T-helper 17 cell (primary cell): ENCODE results near the gene FAM136A. TPM values are rescaled to one million over a fixed set of nuclear protein-coding genes. Genes with fewer than 3 reads are reported as not detected.
A peak's percentile ranks its signal among the peaks of the same experiment; 100 is the strongest.
"Not testable (repeated sequence)": the region's sequence is repeated elsewhere in the genome, so short reads cannot be mapped to it uniquely, and the experiment has no call there.

ENCODE experiments used
- ATAC-seq: fragments of 150-1000 bp; cut with Tn5 transposase; 2 replicates; pipeline ENCODE4 v1.10.0; 2021; ENCODE audit warnings: mild to moderate bottlenecking, moderate library complexity
- DNase-seq, 3 donors: peaks; one replicate each; pipeline versions ENCODE4 v3.0.0 to v3.0.0-alpha.2; 2020 to 2021
- H3K9me3 ChIP-seq: one replicate; pipeline ENCODE4 v1.7.0; 2013; ENCODE audit warnings: low read length, mild to moderate bottlenecking; ENCODE audit not compliant: control insufficient read depth, poor library complexity, severe bottlenecking
- H3K27ac Mint-ChIP-seq: one replicate; pipeline ENCODE4 v1.8.0; 2022; ENCODE audit warnings: mild to moderate bottlenecking, moderate library complexity, mixed read lengths
- H3K27me3 Mint-ChIP-seq: one replicate; pipeline ENCODE4 v1.8.0; 2022; ENCODE audit warnings: mixed read lengths
- H3K36me3 Mint-ChIP-seq: one replicate; pipeline ENCODE4 v1.8.0; 2022; ENCODE audit warnings: low read depth, mixed read lengths
- H3K4me1 Mint-ChIP-seq: one replicate; pipeline ENCODE4 v1.8.0; 2022; ENCODE audit warnings: mild to moderate bottlenecking, mixed read lengths
- H3K4me3 Mint-ChIP-seq: one replicate; pipeline ENCODE4 v1.8.0; 2022; ENCODE audit warnings: mild to moderate bottlenecking, moderate library complexity, mixed read lengths
- total RNA-seq, 4 donors: library from RNA in 2 of 4; stranded (reverse) in 2 of 4; gene quantifications; one replicate each; pipeline ENCODE4 v1.2.3 and lab custom pipeline; 2022 to 2026

The FAM136A gene
- total RNA-seq, 2 donors from 2014 or later = 15.5 to 30.6 TPM

DNA sequence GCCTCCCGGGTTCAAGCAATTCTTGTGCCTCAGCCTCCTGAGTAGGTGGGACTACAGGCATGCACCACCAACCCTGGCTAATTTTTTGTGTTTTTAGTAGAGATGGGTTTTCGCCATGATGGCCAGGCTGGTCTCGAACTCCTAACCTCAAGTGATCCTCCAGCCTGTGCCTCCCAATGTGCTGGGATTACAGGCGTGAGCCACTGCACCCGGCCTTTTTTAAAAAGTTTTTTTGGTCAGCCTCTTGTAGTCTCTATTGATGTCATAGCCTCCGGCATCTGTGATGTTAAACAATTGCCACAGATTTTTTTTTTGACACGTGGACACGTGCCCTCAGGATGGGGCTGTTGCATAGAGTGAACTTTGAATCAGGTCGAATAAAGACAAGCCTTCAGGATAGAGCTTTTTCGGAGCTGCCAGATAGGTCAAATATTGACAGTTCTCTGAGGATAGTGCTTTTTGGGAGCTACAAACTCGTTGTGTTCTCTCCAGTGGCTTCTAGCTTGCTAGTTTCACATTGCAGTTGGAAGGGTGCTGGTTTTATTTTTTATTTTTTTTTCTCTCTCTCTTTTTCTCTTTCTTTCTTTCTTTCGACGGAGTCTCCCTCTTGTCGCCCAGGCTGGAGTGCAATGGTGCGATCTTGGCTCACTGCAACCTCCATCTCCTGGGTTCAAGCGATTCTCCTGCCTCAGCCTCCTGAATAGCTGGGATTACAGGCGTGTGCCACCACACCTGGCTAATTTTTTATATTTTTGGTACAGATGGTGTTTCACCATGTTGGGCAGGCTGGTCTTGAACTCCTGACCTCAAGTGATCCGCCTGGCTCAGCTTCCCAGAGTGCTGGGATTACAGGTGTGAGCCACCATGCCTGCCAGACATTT, 32.2 kb downstream of the FAM136A start:
- Mint-ChIP-seq H3K4me1 (peaks cover 20% of the 10 kb centered on the region), H3K27ac (peak overlapping the region; percentile 57)
- not testable (repeated sequence) for DNase-seq, H3K36me3 Mint-ChIP-seq, ATAC-seq, H3K27me3 Mint-ChIP-seq, H3K4me3 Mint-ChIP-seq, H3K9me3 ChIP-seq

GRCh38 chr2:70266925-70267324, 34.9 kb downstream of the FAM136A start:
- not testable (repeated sequence) for H3K4me3 Mint-ChIP-seq, DNase-seq, H3K27me3 Mint-ChIP-seq, H3K27ac Mint-ChIP-seq, ATAC-seq, H3K9me3 ChIP-seq, H3K36me3 Mint-ChIP-seq
- H3K4me1 Mint-ChIP-seq = peaks cover 16% of the 10 kb centered on the region

- peaks cover 7% of the 10 kb centered on the region for H3K36me3 Mint-ChIP-seq
- H3K27me3 Mint-ChIP-seq = no peaks in the 10 kb centered on the region
- no peak overlapping the region for H3K4me3 Mint-ChIP-seq
- DNase-seq (no peak), ATAC-seq (no peak)
- H3K27ac Mint-ChIP-seq = peak overlapping the region; percentile 6
- H3K9me3 ChIP-seq = no peaks in the 10 kb centered on the region
- peaks cover 27% of the 10 kb centered on the region for H3K4me1 Mint-ChIP-seq
These were observed 40.4 kb downstream of the FAM136A start for GRCh38 chr2:70261501-70261900.

GRCh38 chr2:70258532-70258875, 43.4 kb downstream of the FAM136A start:
- Mint-ChIP-seq H3K36me3 (no peaks in the 10 kb centered on the region), H3K27me3 (no peaks in the 10 kb centered on the region), H3K27ac (peak overlapping the region; percentile 59), H3K4me1 (peaks cover 19% of the 10 kb centered on the region), H3K4me3 (peak overlapping the region; percentile 89)
- no peak for ATAC-seq
- H3K9me3 ChIP-seq = no peaks in the 10 kb centered on the region
- no peak for DNase-seq

DNA sequence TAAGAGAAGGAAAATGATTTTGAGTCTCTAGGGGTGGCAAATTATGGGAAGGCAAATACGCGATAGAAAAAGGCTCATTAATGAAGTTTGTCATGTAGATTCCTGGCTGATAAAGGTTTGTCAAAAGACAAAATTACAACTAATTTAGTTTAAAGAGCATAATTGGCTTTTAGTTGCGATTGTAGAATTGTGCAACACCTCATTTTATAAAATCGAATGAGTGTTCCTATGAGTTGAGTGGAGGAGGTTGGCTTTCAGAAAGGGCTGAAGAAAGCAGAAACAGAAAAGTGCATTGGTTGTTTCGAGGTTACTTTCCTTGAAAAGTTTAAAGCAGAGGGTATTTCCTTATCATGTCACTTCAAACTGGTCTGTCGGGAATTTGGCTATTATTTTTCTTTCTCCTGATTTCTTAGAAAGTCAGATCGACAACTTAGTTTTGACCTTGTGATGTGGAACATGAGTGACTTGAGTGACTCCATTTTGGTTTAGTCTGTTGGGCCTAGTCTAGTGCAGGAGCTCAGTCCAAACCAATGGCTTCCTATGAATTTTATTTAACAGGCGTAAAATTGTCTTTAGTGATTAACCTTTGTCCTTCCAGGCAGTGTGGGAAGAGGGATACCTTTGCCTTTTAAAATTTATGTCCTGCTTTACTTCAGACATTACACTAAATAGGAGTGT, 46.1 kb downstream of the FAM136A start:
- H3K4me1 Mint-ChIP-seq = peaks cover 7% of the 10 kb centered on the region
- no peak overlapping the region for H3K27ac Mint-ChIP-seq
- H3K36me3 Mint-ChIP-seq = no peaks in the 10 kb centered on the region
- no peaks in the 10 kb centered on the region for H3K27me3 Mint-ChIP-seq
- no peak overlapping the region for H3K4me3 Mint-ChIP-seq
- no peak for ATAC-seq
- DNase-seq = no peak
- no peaks in the 10 kb centered on the region for H3K9me3 ChIP-seq

GRCh38 chr2:70250434-70250833, 51.4 kb downstream of the FAM136A start:
- Mint-ChIP-seq H3K27me3 (peaks cover 4% of the 10 kb centered on the region), H3K4me3 (peak overlapping the region; percentile 36), H3K27ac (no peak overlapping the region), H3K4me1 (peaks cover 22% of the 10 kb centered on the region), H3K36me3 (peaks cover 7% of the 10 kb centered on the region)
- H3K9me3 ChIP-seq = no peaks in the 10 kb centered on the region
- ATAC-seq (no peak), DNase-seq (no peak)

- DNase-seq = peak; percentile 97 to 98 (median 97)
- peak; percentile 96 for ATAC-seq
- H3K9me3 ChIP-seq = no peaks in the 10 kb centered on the region
- Mint-ChIP-seq H3K4me1 (peaks cover 32% of the 10 kb centered on the region), H3K36me3 (peaks cover 13% of the 10 kb centered on the region), H3K27me3 (peaks cover 4% of the 10 kb centered on the region), H3K4me3 (peak within 1 kb of the TSS; percentile 98), H3K27ac (peak within 1 kb of the TSS; percentile 100)
These were observed 53.6 kb downstream of the FAM136A start, which contains the start of gene TIA1 for GRCh38 chr2:70248181-70248847. Gene TIA1, minus strand, starts transcription at chr2:70248628. Its CDS starts 198 bp downstream, at chr2:70248430.

DNA sequence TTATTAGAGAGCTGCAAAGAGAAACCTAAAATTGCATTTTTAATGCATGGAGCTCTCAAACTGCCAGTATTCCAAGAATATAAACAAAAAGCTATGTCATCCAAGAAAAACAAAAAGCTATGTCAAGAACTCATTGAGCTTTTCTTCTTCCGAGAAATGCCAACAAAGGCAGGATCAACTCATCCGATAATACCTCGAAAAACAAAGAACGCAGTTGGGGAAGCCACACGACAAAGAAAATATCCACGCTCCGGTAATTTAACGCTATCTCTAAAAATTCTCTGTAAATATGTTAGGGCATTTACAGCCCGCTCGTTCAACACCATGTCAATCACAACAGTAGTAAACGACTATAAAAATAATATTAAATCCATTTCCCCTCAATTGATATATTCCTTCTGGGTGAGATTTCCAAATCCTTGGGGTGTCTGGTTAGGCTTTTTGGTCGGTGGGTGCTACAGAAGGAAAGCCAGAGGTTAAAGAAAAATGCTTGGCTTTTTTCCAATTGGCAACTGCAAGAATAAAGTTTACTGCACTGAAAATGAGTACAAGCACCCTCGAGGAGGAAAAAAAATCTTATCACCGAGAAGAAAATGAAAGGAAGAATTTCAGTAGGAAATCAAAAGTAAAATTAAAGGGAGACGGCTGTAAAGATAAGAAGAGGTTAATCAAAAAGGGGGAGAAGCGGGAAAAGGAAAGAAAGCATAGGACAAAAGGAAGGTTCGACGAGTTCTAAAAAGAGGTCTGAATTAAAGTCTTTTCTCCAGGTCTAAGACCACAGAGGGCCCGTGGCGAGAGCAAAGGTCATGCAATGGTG, 54.3 kb downstream of the FAM136A start:
- Mint-ChIP-seq H3K36me3 (peaks cover 13% of the 10 kb centered on the region), H3K27me3 (peaks cover 4% of the 10 kb centered on the region), H3K27ac (peak overlapping the region; percentile 100), H3K4me1 (peaks cover 35% of the 10 kb centered on the region), H3K4me3 (peak overlapping the region; percentile 98)
- no peak for DNase-seq
- no peak for ATAC-seq
- no peaks in the 10 kb centered on the region for H3K9me3 ChIP-seq

Other genes starting within 250 kb of the FAM136A start
- 100 to 1,000 TPM; 334 to 345 TPM for gene PCBP1, start 214.6 kb downstream of the FAM136A start, total RNA-seq
- gene C2orf42, start 111.0 kb downstream of the FAM136A start, total RNA-seq = 10 to 100 TPM; 13.7 to 18.1 TPM
- gene TIA1, start 53.4 kb downstream of the FAM136A start, total RNA-seq = 10 to 100 TPM; 68.1 to 78.2 TPM
- gene PCYOX1, start 43.9 kb downstream of the FAM136A start, total RNA-seq = 1 to 10 TPM; 8.0 to 9.3 TPM
- gene SNRPG, start 8.3 kb downstream of the FAM136A start, total RNA-seq = 10 to 100 TPM; 78.4 to 90.1 TPM